Activated CD4-positive, alpha-beta T cell treated with anti-CD3 and anti-CD28 coated beads, Interleukin-2, amount 50 U/mL, for 16 hours (primary cell): Measurements from ENCODE around the gene SUMO3.

Source experiments
- DNase-seq: peaks from one replicate; pipeline ENCODE4 v3.0.0-alpha.2; 2020

Gene SUMO3

GRCh38 chr21:44778094-44778493, 39.8 kb downstream of the SUMO3 start:
- no peak for DNase-seq

- no peak for DNase-seq
Measured at GRCh38 chr21:44774972-44775371, 42.9 kb downstream of the SUMO3 start.

- no peak for DNase-seq
Measured at GRCh38 chr21:44773291-44773932, 44.5 kb downstream of the SUMO3 start.

GRCh38 chr21:44771896-44772525, 45.9 kb downstream of the SUMO3 start:
- DNase-seq = no peak

- DNase-seq = no peak
Measured at GRCh38 chr21:44767834-44768831, 49.7 kb downstream of the SUMO3 start.

- no peak for DNase-seq
Measured at GRCh38 chr21:44766818-44767354, 51.0 kb downstream of the SUMO3 start.

GRCh38 chr21:44766014-44766817, 51.6 kb downstream of the SUMO3 start:
- DNase-seq = no peak

- peak; percentile 48 for DNase-seq
Measured at GRCh38 chr21:44765231-44766013, 52.4 kb downstream of the SUMO3 start.

- DNase-seq = no peak
Measured at GRCh38 chr21:44764319-44765230, 53.3 kb downstream of the SUMO3 start.

- DNase-seq = no peak
Measured at GRCh38 chr21:44763451-44764318, 54.2 kb downstream of the SUMO3 start.

GRCh38 chr21:44763050-44763378, 54.8 kb downstream of the SUMO3 start:
- DNase-seq = no peak

GRCh38 chr21:44762221-44763049, 55.4 kb downstream of the SUMO3 start:
- DNase-seq = no peak

GRCh38 chr21:44761747-44762208, 56.1 kb downstream of the SUMO3 start:
- no peak for DNase-seq

GRCh38 chr21:44761011-44761729, 56.7 kb downstream of the SUMO3 start:
- DNase-seq = no peak

GRCh38 chr21:44760376-44760775, 57.5 kb downstream of the SUMO3 start:
- DNase-seq = no peak

- DNase-seq = no peak
Measured at GRCh38 chr21:44759628-44760285, 58.1 kb downstream of the SUMO3 start.
